ENCODE data around the gene FOXN1.

DNA sequence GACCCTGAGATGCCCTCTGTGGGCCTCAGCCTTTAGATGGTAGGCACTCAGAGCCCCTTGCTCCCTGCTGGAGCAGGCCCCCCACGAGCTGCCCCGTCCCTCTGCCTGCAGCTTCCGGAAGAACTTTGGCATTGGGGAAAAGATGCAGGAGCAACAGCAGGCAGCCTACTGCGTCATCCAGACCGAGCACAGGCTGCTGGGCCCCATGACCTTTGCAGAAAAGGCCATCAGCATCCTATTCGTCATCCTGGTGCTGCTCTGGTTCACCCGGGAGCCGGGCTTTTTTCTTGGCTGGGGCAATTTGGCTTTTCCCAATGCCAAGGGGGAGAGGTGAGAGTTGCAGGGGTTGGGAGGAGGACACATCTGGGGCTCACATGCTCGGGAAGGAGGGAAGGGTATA, 12.7 kb upstream of the FOXN1 start:
- TF ChIP-seq, protein P1, sequence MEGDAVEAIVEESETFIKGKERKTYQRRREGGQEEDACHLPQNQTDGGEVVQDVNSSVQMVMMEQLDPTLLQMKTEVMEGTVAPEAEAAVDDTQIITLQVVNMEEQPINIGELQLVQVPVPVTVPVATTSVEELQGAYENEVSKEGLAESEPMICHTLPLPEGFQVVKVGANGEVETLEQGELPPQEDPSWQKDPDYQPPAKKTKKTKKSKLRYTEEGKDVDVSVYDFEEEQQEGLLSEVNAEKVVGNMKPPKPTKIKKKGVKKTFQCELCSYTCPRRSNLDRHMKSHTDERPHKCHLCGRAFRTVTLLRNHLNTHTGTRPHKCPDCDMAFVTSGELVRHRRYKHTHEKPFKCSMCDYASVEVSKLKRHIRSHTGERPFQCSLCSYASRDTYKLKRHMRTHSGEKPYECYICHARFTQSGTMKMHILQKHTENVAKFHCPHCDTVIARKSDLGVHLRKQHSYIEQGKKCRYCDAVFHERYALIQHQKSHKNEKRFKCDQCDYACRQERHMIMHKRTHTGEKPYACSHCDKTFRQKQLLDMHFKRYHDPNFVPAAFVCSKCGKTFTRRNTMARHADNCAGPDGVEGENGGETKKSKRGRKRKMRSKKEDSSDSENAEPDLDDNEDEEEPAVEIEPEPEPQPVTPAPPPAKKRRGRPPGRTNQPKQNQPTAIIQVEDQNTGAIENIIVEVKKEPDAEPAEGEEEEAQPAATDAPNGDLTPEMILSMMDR (IDR thresholded peaks at IDR 0.05), result no peak
- no peak for TF ChIP-seq POLR2A (IDR thresholded peaks at IDR 0.05)

Measured in stomach (tissue), 4 donors.